PFSK-1 (cell line): ENCODE data around the gene KCNMB1.

Experiments
- POLR2AphosphoS5 ChIP-seq: IDR thresholded peaks from 2 replicates; pipeline ENCODE4 v1.6.1; 2012; ENCODE audit warnings: low read depth, mild to moderate bottlenecking, control low read depth, low read length, moderate library complexity
- REST ChIP-seq, 2 experiments: IDR thresholded peaks; 2 replicates each; pipeline versions ENCODE4 v1.6.1 to v1.8.0; 2011 to 2012; ENCODE audit warnings: low read depth in 2 of 2, low read length in 2 of 2, control low read depth in 1 of 2, inconsistent platforms in 1 of 2, mild to moderate bottlenecking in 1 of 2, moderate library complexity in 1 of 2; ENCODE audit not compliant: insufficient read depth in 1 of 2
- TAF1 ChIP-seq: IDR thresholded peaks from 2 replicates; pipeline ENCODE4 v1.6.1; 2012; ENCODE audit warnings: low read length, control low read depth, borderline replicate concordance; ENCODE audit not compliant: insufficient read depth

GRCh38 chr5:170393958-170394357 is 4.8 kb upstream of the KCNMB1 start:
- TF ChIP-seq POLR2AphosphoS5 (no peak), TAF1 (no peak), REST (IDR thresholded peaks at IDR 0.05; ENCODE audit: insufficient read depth in 1 of 2, low read depth in 2 of 2, low read length in 2 of 2) (no peak)
